ENCODE measurements around the gene ST6GALNAC2. TPM values are rescaled to one million over a fixed set of nuclear protein-coding genes. Genes with fewer than 3 reads are reported as not detected.
"Not testable (repeated sequence)": the region's sequence is repeated elsewhere in the genome, so short reads cannot be mapped to it uniquely, and the experiment has no call there.

ST6GALNAC2 gene
- total and polyA plus RNA-seq, 9 donors, result 1.2 to 8.0 (median 1.5) TPM

GRCh38 chr17:76529224-76530094 is 56.2 kb downstream of the ST6GALNAC2 start:
- Histone ChIP-seq H3K4me3 (ENCODE audit: low read length) (no peak overlapping the region), H3K4me1 (ENCODE audit: control insufficient read depth, insufficient read depth, low read length) (peaks cover 72% of the 10 kb centered on the region), H3K27ac (ENCODE audit: low read length) (peak overlapping the region; percentile 96), H3K27me3 (ENCODE audit: control insufficient read depth, insufficient read depth, low read length) (peaks cover 2% of the 10 kb centered on the region), H3K36me3 (ENCODE audit: control insufficient read depth, insufficient read depth, low read length) (no peaks in the 10 kb centered on the region), H3K9me3 (replicated peaks; ENCODE audit: control insufficient read depth, low read depth, low read length) (no peaks in the 10 kb centered on the region)
- 5% methylated on average over 17 of the region's 20 CpGs for WGBS (ENCODE audit: insufficient coverage)
- peak; percentile 96 for DNase-seq

GRCh38 chr17:76528528-76529223 is 57.0 kb downstream of the ST6GALNAC2 start:
- WGBS (ENCODE audit: insufficient coverage), result 60% methylated on average over 17 of the region's 31 CpGs
- peak; percentile 65 for DNase-seq
- Histone ChIP-seq H3K36me3 (ENCODE audit: control insufficient read depth, insufficient read depth, low read length) (no peaks in the 10 kb centered on the region), H3K27ac (ENCODE audit: low read length) (peak overlapping the region; percentile 96), H3K4me3 (ENCODE audit: low read length) (no peak overlapping the region), H3K9me3 (replicated peaks; ENCODE audit: control insufficient read depth, low read depth, low read length) (no peaks in the 10 kb centered on the region), H3K4me1 (ENCODE audit: control insufficient read depth, insufficient read depth, low read length) (peaks cover 72% of the 10 kb centered on the region), H3K27me3 (ENCODE audit: control insufficient read depth, insufficient read depth, low read length) (peaks cover 2% of the 10 kb centered on the region)

GRCh38 chr17:76528156-76528527 is 57.5 kb downstream of the ST6GALNAC2 start:
- Histone ChIP-seq H3K9me3 (replicated peaks; ENCODE audit: control insufficient read depth, low read depth, low read length) (no peaks in the 10 kb centered on the region), H3K27ac (ENCODE audit: low read length) (peak overlapping the region; percentile 96), H3K36me3 (ENCODE audit: control insufficient read depth, insufficient read depth, low read length) (no peaks in the 10 kb centered on the region), H3K4me3 (ENCODE audit: low read length) (no peak overlapping the region), H3K4me1 (ENCODE audit: control insufficient read depth, insufficient read depth, low read length) (peaks cover 74% of the 10 kb centered on the region), H3K27me3 (ENCODE audit: control insufficient read depth, insufficient read depth, low read length) (peaks cover 4% of the 10 kb centered on the region)
- WGBS (ENCODE audit: insufficient coverage), result 53% methylated on average over 11 of the region's 15 CpGs
- DNase-seq, result no peak

- H3K27me3 ChIP-seq (ENCODE audit: control insufficient read depth, insufficient read depth, low read length), result peaks cover 4% of the 10 kb centered on the region
- H3K4me1 ChIP-seq (ENCODE audit: control insufficient read depth, insufficient read depth, low read length), result peaks cover 75% of the 10 kb centered on the region
- H3K36me3 ChIP-seq (ENCODE audit: control insufficient read depth, insufficient read depth, low read length), result no peaks in the 10 kb centered on the region
- no peaks in the 10 kb centered on the region for H3K9me3 ChIP-seq (replicated peaks; ENCODE audit: control insufficient read depth, low read depth, low read length)
- peak; percentile 71 for DNase-seq
- 7% methylated on average over 13 of the region's 26 CpGs for WGBS (ENCODE audit: insufficient coverage)
- H3K27ac ChIP-seq (ENCODE audit: low read length), result peak overlapping the region; percentile 96
- H3K4me3 ChIP-seq (ENCODE audit: low read length), result no peak overlapping the region
Observed at GRCh38 chr17:76527430-76528111, 58.1 kb downstream of the ST6GALNAC2 start.

GRCh38 chr17:76527016-76527415 is 58.6 kb downstream of the ST6GALNAC2 start:
- 47% methylated on average over 6 of the region's 9 CpGs for WGBS (ENCODE audit: insufficient coverage)
- not testable (repeated sequence) for H3K4me3 ChIP-seq (ENCODE audit: low read length); H3K27me3 ChIP-seq (ENCODE audit: control insufficient read depth, insufficient read depth, low read length); H3K9me3 ChIP-seq (replicated peaks; ENCODE audit: control insufficient read depth, low read depth, low read length); H3K27ac ChIP-seq (ENCODE audit: low read length); H3K36me3 ChIP-seq (ENCODE audit: control insufficient read depth, insufficient read depth, low read length); DNase-seq
- H3K4me1 ChIP-seq (ENCODE audit: control insufficient read depth, insufficient read depth, low read length), result peaks cover 70% of the 10 kb centered on the region

GRCh38 chr17:76525513-76525833 is 60.2 kb downstream of the ST6GALNAC2 start:
- 55% methylated on average over 2 of the region's 8 CpGs for WGBS (ENCODE audit: insufficient coverage)
- H3K4me1 ChIP-seq (ENCODE audit: control insufficient read depth, insufficient read depth, low read length), result peaks cover 60% of the 10 kb centered on the region
- H3K27ac ChIP-seq (ENCODE audit: low read length), result not testable (repeated sequence)

GRCh38 chr17:76524598-76525512 is 60.8 kb downstream of the ST6GALNAC2 start:
- Histone ChIP-seq H3K27ac (ENCODE audit: low read length) (peak overlapping the region; percentile 42), H3K27me3 (ENCODE audit: control insufficient read depth, insufficient read depth, low read length) (peaks cover 7% of the 10 kb centered on the region), H3K4me3 (ENCODE audit: low read length) (no peak overlapping the region), H3K36me3 (ENCODE audit: control insufficient read depth, insufficient read depth, low read length) (no peaks in the 10 kb centered on the region), H3K4me1 (ENCODE audit: control insufficient read depth, insufficient read depth, low read length) (peaks cover 58% of the 10 kb centered on the region), H3K9me3 (replicated peaks; ENCODE audit: control insufficient read depth, low read depth, low read length) (no peaks in the 10 kb centered on the region)
- 53% methylated on average over 18 of the region's 25 CpGs for WGBS (ENCODE audit: insufficient coverage)
- DNase-seq, result peak; percentile 59

More at GRCh38 chr17:76525513-76525833, 60.2 kb downstream of the ST6GALNAC2 start:
- H3K9me3 ChIP-seq (replicated peaks; ENCODE audit: control insufficient read depth, low read depth, low read length); H3K27me3 ChIP-seq (ENCODE audit: control insufficient read depth, insufficient read depth, low read length); DNase-seq; H3K4me3 ChIP-seq (ENCODE audit: low read length); H3K36me3 ChIP-seq (ENCODE audit: control insufficient read depth, insufficient read depth, low read length): not testable (repeated sequence)

GRCh38 chr17:76523084-76524037 is 62.3 kb downstream of the ST6GALNAC2 start:
- no peaks in the 10 kb centered on the region for H3K9me3 ChIP-seq (replicated peaks; ENCODE audit: control insufficient read depth, low read depth, low read length)
- H3K4me1 ChIP-seq (ENCODE audit: control insufficient read depth, insufficient read depth, low read length), result peaks cover 57% of the 10 kb centered on the region
- no peaks in the 10 kb centered on the region for H3K36me3 ChIP-seq (ENCODE audit: control insufficient read depth, insufficient read depth, low read length)
- H3K4me3 ChIP-seq (ENCODE audit: low read length), result no peak overlapping the region
- 9% methylated on average over 30 of the region's 35 CpGs for WGBS (ENCODE audit: insufficient coverage)
- H3K27me3 ChIP-seq (ENCODE audit: control insufficient read depth, insufficient read depth, low read length), result peaks cover 5% of the 10 kb centered on the region
- no peak overlapping the region for H3K27ac ChIP-seq (ENCODE audit: low read length)
- DNase-seq, result peak; percentile 68

- not testable (repeated sequence) for DNase-seq; H3K9me3 ChIP-seq (replicated peaks; ENCODE audit: control insufficient read depth, low read depth, low read length); H3K4me3 ChIP-seq (ENCODE audit: low read length); H3K27me3 ChIP-seq (ENCODE audit: control insufficient read depth, insufficient read depth, low read length); H3K27ac ChIP-seq (ENCODE audit: low read length); H3K36me3 ChIP-seq (ENCODE audit: control insufficient read depth, insufficient read depth, low read length)
- H3K4me1 ChIP-seq (ENCODE audit: control insufficient read depth, insufficient read depth, low read length), result peaks cover 43% of the 10 kb centered on the region
- 91% methylated on average over 7 of the region's 10 CpGs for WGBS (ENCODE audit: insufficient coverage)
Observed at GRCh38 chr17:76521683-76522082, 64.0 kb downstream of the ST6GALNAC2 start.

All from muscle of leg (tissue), 11 donors.